ENCODE measurements around the gene PLEKHO2. TPM values are rescaled to one million over a fixed set of nuclear protein-coding genes. Genes with fewer than 3 reads are reported as not detected.
A peak's percentile ranks its signal among the peaks of the same experiment; 100 is the strongest.
"Not testable (repeated sequence)": the region's sequence is repeated elsewhere in the genome, so short reads cannot be mapped to it uniquely, and the experiment has no call there.

Gene PLEKHO2, protein sequence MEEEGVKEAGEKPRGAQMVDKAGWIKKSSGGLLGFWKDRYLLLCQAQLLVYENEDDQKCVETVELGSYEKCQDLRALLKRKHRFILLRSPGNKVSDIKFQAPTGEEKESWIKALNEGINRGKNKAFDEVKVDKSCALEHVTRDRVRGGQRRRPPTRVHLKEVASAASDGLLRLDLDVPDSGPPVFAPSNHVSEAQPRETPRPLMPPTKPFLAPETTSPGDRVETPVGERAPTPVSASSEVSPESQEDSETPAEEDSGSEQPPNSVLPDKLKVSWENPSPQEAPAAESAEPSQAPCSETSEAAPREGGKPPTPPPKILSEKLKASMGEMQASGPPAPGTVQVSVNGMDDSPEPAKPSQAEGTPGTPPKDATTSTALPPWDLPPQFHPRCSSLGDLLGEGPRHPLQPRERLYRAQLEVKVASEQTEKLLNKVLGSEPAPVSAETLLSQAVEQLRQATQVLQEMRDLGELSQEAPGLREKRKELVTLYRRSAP
- total RNA-seq (10 to 100 TPM; 15.8 to 16.1 TPM), polyA plus RNA-seq (33.3 TPM)

DNA sequence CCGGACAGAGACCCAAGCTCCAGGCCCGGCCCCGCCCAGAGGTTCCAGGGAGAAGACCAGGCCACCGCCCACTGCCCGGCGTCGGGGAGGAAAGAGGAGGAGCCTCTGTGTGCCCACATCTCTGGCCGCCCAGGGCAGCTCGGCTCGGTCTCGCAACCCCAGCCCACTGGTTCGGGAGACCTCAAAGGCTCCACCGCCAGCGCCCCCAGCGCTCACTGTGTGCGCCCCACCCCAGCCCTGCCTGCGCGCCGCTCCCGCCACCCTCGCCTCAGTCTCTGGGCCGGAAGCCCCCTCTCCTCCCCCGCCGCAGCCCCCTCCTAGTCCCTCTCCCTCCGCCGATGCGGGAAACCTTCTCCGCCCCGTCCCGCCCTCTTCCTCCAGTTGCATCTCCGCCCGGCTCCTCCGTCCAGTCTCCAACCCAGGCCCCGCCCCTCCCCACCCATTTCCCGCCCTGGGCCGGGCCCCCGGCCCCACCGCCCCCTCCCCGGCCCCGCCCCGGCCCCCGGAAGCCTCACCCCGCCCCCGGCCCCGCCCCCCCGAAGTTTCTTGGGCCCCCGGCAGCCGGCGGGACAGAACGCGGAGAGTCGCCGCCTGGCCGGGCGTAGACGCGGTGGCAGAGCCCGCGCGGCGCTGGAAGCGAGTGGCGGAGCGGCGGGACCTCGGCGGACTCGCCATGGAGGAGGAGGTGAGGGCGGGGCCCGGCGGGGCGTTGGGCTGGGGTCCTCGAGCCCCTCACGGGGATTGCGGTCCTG lies at the start of gene PLEKHO2:
Gene PLEKHO2 (plus strand): TSS at position 572 of the 752 bp plus-strand sequence. CDS start 102 bp downstream, at position 674.
- Histone ChIP-seq H3K4me1 (ENCODE audit: insufficient read depth, low read length) (peaks cover 79% of the 10 kb centered on the region), H3K27me3 (ENCODE audit: insufficient read depth, low read length, poor library complexity, severe bottlenecking) (no peaks in the 10 kb centered on the region), H3K4me3 (ENCODE audit: low read length) (peak within 1 kb of the TSS; percentile 93), H3K9me3 (ENCODE audit: low read length) (no peaks in the 10 kb centered on the region), H3K36me3 (ENCODE audit: insufficient read depth, low read length) (peaks cover under 1% of the 10 kb centered on the region), H3K27ac (ENCODE audit: low read depth, low read length) (peak within 1 kb of the TSS; percentile 77)
- Mint-ChIP-seq H3K27ac (peak within 1 kb of the TSS; percentile 86 to 99 (median 96)), H3K9me3 (no peaks in the 10 kb centered on the region), H3K27me3 (peaks cover 0 to 1% of the 10 kb centered on the region in 2 donors), H3K4me1 (peaks cover 72 to 85% (median 85%) of the 10 kb centered on the region in 3 donors), H3K4me3 (peak within 1 kb of the TSS; percentile 77 to 99 (median 97)), H3K36me3 (peaks cover 0 to 17% (median 0%) of the 10 kb centered on the region in 3 donors)
- POLR2A ChIA-PET, result interaction anchor here (0.6 to 2.8 kb wide), 3 partner anchors 16 to 1564 kb away, joined by 3 to 30 read pairs (median 6); partner anchors contain the start of genes APH1B and PIF1
- peak; percentile 82 to 95 (median 90) for DNase-seq
- CTCF ChIA-PET, result interaction anchor here (0.6 to 2.8 kb wide), 14 partner anchors 9 to 747 kb away, joined by 3 to 39 read pairs (median 4); partner anchors contain the start of gene PIF1

DNA sequence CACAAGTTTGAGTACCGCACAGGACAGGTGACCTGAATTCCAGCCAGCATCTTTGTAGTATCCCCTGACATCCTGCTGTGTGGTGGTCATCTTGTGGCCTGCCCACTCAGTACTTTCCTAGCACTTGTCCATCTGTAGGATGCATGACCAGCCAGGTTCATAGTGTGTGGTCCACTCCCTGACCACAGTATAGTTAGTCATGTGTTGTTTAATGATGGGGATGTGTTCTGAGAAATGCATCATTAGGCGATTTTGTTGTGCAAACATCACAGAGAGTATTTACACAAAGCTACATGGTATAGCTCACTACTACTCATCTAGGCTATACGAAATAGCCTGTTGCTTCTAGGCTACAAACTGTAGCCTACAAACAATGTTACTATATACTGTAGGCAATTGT lies 49.4 kb upstream of the PLEKHO2 start:
- Histone ChIP-seq H3K4me3 (ENCODE audit: low read length) (no peak overlapping the region), H3K9me3 (ENCODE audit: low read length) (no peaks in the 10 kb centered on the region), H3K36me3 (ENCODE audit: insufficient read depth, low read length) (no peaks in the 10 kb centered on the region), H3K27me3 (ENCODE audit: insufficient read depth, low read length, poor library complexity, severe bottlenecking) (no peaks in the 10 kb centered on the region), H3K27ac (ENCODE audit: low read depth, low read length) (no peak overlapping the region), H3K4me1 (ENCODE audit: insufficient read depth, low read length) (no peaks in the 10 kb centered on the region)
- no peaks in the 10 kb centered on the region for H3K27me3 Mint-ChIP-seq
- no peaks in the 10 kb centered on the region for H3K9me3 Mint-ChIP-seq
- no peak overlapping the region for H3K27ac Mint-ChIP-seq
- no peaks in the 10 kb centered on the region for H3K36me3 Mint-ChIP-seq
- no peak for DNase-seq
- no peak overlapping the region for H3K4me3 Mint-ChIP-seq
- H3K4me1 Mint-ChIP-seq, result no peaks in the 10 kb centered on the region
- ChIA-PET CTCF (interaction anchor here (1.4 kb wide), 1 partner anchor 18 kb away, joined by 3 read pairs; no protein-coding TSS in a partner anchor), POLR2A (no interaction called here)

DNA sequence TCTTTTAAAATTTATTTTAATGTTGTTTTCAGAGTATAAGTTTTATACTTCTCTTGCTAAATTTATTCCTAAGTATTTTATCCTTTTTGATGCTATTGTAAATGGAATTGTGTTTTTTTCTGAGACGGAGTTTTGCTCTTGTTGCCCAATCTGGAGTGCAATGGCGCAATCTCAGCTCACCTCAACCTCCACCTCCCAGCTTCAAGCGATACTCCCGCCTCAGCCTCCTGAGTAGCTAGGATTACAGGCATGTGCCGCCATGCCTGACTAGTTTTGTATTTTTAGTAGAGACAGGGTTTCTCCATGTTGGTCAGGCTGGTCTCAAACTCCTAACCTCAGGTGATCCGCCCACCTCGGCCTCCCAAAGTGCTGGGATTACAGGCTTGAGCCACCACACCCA lies 46.4 kb upstream of the PLEKHO2 start:
- DNase-seq, H3K27me3 Mint-ChIP-seq: not testable (repeated sequence)

DNA sequence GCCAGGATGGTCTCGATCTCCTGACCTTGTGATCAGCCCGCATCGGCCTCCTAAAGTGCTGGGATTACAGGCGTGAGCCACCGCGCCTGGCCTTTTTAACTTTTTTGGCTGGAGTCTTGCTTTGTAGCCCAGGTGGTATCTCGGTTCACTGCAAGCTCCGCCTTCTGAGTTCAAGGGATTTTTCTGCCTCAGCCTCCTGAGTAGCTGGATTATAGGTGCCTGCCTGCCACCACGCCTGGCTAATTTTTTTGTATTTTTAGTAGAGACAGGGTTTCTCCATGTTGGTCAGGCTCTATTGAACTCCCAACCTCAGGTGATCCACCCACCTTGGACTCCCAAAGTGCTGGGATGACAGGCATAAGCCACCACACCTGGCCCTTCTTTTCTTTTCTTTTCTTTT lies 45.8 kb upstream of the PLEKHO2 start:
- H3K27ac ChIP-seq (ENCODE audit: low read depth, low read length); H3K27me3 ChIP-seq (ENCODE audit: insufficient read depth, low read length, poor library complexity, severe bottlenecking); H3K36me3 ChIP-seq (ENCODE audit: insufficient read depth, low read length); H3K4me1 Mint-ChIP-seq; H3K4me3 ChIP-seq (ENCODE audit: low read length); H3K27ac Mint-ChIP-seq; POLR2A ChIA-PET; H3K27me3 Mint-ChIP-seq; CTCF ChIA-PET; H3K4me1 ChIP-seq (ENCODE audit: insufficient read depth, low read length); DNase-seq; H3K36me3 Mint-ChIP-seq; H3K9me3 Mint-ChIP-seq; H3K9me3 ChIP-seq (ENCODE audit: low read length); H3K4me3 Mint-ChIP-seq: not testable (repeated sequence)

More for the DNA sequence above, 46.4 kb upstream of the PLEKHO2 start:
- CTCF ChIA-PET; H3K36me3 Mint-ChIP-seq; POLR2A ChIA-PET; H3K36me3 ChIP-seq (ENCODE audit: insufficient read depth, low read length); H3K4me1 ChIP-seq (ENCODE audit: insufficient read depth, low read length); H3K27ac Mint-ChIP-seq; H3K4me3 Mint-ChIP-seq; H3K4me3 ChIP-seq (ENCODE audit: low read length); H3K9me3 ChIP-seq (ENCODE audit: low read length); H3K27ac ChIP-seq (ENCODE audit: low read depth, low read length); H3K9me3 Mint-ChIP-seq; H3K4me1 Mint-ChIP-seq; H3K27me3 ChIP-seq (ENCODE audit: insufficient read depth, low read length, poor library complexity, severe bottlenecking): not testable (repeated sequence)

DNA sequence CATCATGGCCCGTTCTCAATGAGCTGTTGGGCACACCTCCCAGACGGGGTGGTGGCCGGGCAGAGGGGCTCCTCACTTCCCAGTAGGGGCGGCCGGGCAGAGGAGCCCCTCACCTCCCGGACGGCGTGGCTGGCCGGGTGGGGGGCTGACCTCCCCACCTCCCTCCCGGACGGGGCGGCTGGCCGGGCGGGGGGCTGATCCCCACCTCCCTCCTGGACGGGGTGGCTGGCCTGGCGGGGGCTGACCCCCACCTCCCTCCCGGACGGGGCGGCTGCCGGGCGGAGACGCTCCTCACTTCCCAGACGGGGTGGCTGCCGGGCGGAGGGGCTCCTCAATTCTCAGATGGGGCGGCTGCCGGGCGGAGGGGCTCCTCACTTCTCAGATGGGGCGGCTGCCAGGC lies 42.8 kb upstream of the PLEKHO2 start:
- H3K4me3 Mint-ChIP-seq; H3K27ac Mint-ChIP-seq; H3K4me1 Mint-ChIP-seq; H3K36me3 Mint-ChIP-seq; CTCF ChIA-PET; POLR2A ChIA-PET; H3K4me1 ChIP-seq (ENCODE audit: insufficient read depth, low read length); DNase-seq; H3K9me3 Mint-ChIP-seq; H3K4me3 ChIP-seq (ENCODE audit: low read length); H3K27me3 ChIP-seq (ENCODE audit: insufficient read depth, low read length, poor library complexity, severe bottlenecking); H3K27ac ChIP-seq (ENCODE audit: low read depth, low read length); H3K27me3 Mint-ChIP-seq; H3K9me3 ChIP-seq (ENCODE audit: low read length); H3K36me3 ChIP-seq (ENCODE audit: insufficient read depth, low read length): not testable (repeated sequence)

DNA sequence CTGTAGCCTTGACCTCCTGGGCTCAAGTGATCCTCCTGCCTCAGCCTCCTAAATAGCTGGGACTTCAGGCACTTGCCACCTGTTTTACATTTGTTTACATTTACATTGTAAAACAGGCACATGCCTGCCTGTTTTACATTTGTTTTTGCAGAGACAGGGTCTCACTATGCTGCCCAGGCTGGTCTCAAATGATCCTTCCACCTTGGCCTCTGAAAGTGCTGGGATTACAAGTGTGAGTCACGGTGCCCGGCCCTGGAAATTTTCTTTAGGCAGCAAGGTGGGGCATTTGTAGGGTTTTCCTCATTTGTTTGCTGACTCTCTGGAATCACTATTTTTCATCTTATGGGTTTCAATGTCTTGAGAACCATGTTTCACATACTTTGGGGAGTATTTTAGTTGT lies 41.2 kb upstream of the PLEKHO2 start:
- Mint-ChIP-seq H3K4me1 (no peaks in the 10 kb centered on the region), H3K36me3 (no peaks in the 10 kb centered on the region), H3K27ac (peak overlapping the region in 1 of 8 donors; percentile 70), H3K27me3 (no peaks in the 10 kb centered on the region), H3K9me3 (peaks cover 0 to 4% (median 0%) of the 10 kb centered on the region in 5 donors), H3K4me3 (no peak overlapping the region)
- Histone ChIP-seq H3K4me1 (ENCODE audit: insufficient read depth, low read length) (no peaks in the 10 kb centered on the region), H3K4me3 (ENCODE audit: low read length) (no peak overlapping the region), H3K9me3 (ENCODE audit: low read length) (no peaks in the 10 kb centered on the region), H3K27ac (ENCODE audit: low read depth, low read length) (no peak overlapping the region), H3K36me3 (ENCODE audit: insufficient read depth, low read length) (no peaks in the 10 kb centered on the region), H3K27me3 (ENCODE audit: insufficient read depth, low read length, poor library complexity, severe bottlenecking) (no peaks in the 10 kb centered on the region)
- ChIA-PET CTCF (interaction anchor here (1.5 kb wide), 1 partner anchor 9 kb away, joined by 9 read pairs; no protein-coding TSS in a partner anchor), POLR2A (no interaction called here)
- DNase-seq, result no peak

DNA sequence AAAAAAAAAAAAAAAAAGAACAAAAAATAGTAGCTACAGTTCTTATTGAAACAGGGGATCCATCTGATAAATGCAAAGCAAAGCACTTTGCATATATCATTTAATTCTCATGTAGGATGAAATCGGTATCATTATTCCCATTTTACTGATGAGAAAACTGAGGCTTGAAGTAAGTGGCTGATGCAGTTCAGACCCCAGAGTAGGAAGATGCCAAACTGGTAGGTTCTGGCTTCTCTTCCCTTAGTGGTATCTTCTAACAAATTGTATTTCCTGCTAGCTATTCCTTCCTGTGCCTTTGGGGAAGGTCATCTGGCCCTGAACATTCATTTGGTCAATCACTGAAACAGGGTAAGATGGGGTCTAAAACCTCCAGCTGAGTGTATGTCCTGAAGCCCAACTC lies 38.2 kb upstream of the PLEKHO2 start:
- POLR2A ChIA-PET, result no interaction called here

DNA sequence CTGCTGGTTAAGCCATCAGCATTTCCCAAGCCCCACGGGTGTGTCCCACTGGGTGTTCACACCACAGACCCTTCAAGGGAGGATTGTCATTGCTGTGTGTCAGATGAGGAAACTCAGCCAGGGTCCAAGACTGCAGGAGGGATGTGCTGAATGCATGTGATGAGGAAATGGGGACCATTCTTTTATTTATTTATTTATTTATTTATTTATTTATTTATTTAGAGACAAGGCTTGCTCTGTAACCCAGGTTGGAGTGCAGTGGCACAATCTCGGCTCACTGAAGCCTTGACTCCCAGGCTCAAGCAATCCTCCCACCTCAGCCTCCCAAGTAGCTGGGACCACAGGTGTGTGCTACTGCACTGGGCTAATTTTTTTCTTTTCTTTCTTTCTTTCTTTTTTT lies 37.1 kb upstream of the PLEKHO2 start:
- Histone ChIP-seq H3K27ac (ENCODE audit: low read depth, low read length) (no peak overlapping the region), H3K36me3 (ENCODE audit: insufficient read depth, low read length) (no peaks in the 10 kb centered on the region), H3K9me3 (ENCODE audit: low read length) (no peaks in the 10 kb centered on the region), H3K4me3 (ENCODE audit: low read length) (no peak overlapping the region), H3K4me1 (ENCODE audit: insufficient read depth, low read length) (no peaks in the 10 kb centered on the region), H3K27me3 (ENCODE audit: insufficient read depth, low read length, poor library complexity, severe bottlenecking) (no peaks in the 10 kb centered on the region)
- no peak for DNase-seq
- H3K4me3 Mint-ChIP-seq, result no peak overlapping the region
- H3K36me3 Mint-ChIP-seq, result no peaks in the 10 kb centered on the region
- peaks cover 0 to 4% (median 0%) of the 10 kb centered on the region in 5 donors for H3K9me3 Mint-ChIP-seq
- no peak overlapping the region for H3K27ac Mint-ChIP-seq
- POLR2A ChIA-PET, result no interaction called here
- peaks cover 0 to under 1% (median 0%) of the 10 kb centered on the region in 3 donors for H3K4me1 Mint-ChIP-seq
- peaks cover 3 to 6% of the 10 kb centered on the region in 2 donors for H3K27me3 Mint-ChIP-seq
- CTCF ChIA-PET, result interaction anchor here (1.0 to 1.4 kb wide), 2 partner anchors 77 to 100 kb away, joined by 3 to 6 read pairs; no protein-coding TSS in a partner anchor

More for the DNA sequence above, 38.2 kb upstream of the PLEKHO2 start:
- no peaks in the 10 kb centered on the region for H3K9me3 ChIP-seq (ENCODE audit: low read length)
- H3K27me3 ChIP-seq (ENCODE audit: insufficient read depth, low read length, poor library complexity, severe bottlenecking), result no peaks in the 10 kb centered on the region
- no peak overlapping the region for H3K27ac Mint-ChIP-seq
- no peak overlapping the region for H3K4me3 Mint-ChIP-seq
- H3K36me3 ChIP-seq (ENCODE audit: insufficient read depth, low read length), result no peaks in the 10 kb centered on the region
- H3K27me3 Mint-ChIP-seq, result peaks cover 3 to 4% of the 10 kb centered on the region in 2 donors
- no peaks in the 10 kb centered on the region for H3K4me1 ChIP-seq (ENCODE audit: insufficient read depth, low read length)
- H3K36me3 Mint-ChIP-seq, result no peaks in the 10 kb centered on the region
- no peak overlapping the region for H3K27ac ChIP-seq (ENCODE audit: low read depth, low read length)
- no peaks in the 10 kb centered on the region for H3K4me1 Mint-ChIP-seq
- CTCF ChIA-PET, result interaction anchor here (1.4 kb wide), 1 partner anchor 76 kb away, joined by 6 read pairs; no protein-coding TSS in a partner anchor
- H3K4me3 ChIP-seq (ENCODE audit: low read length), result no peak overlapping the region
- no peak for DNase-seq
- peaks cover 0 to 4% (median 0%) of the 10 kb centered on the region in 5 donors for H3K9me3 Mint-ChIP-seq
